Left lung (tissue), 10 donors: Measurements from ENCODE around the gene PAK2. TPM values are rescaled to one million over a fixed set of nuclear protein-coding genes. Genes with fewer than 3 reads are reported as not detected.

Experiments used
- ATAC-seq: fragments of 200-7000 bp; cut with Tn5 transposase; one replicate; pipeline ENCODE4 v1.9.1; 2020; ENCODE audit warnings: moderate library complexity
- DNase-seq, 4 donors: peaks; one replicate each; pipeline ENCODE4 v3.0.0-alpha.2; 2013 to 2020
- H3K27ac ChIP-seq, 2 donors: fragments of 200-600 bp; sonication (generic) in 1 of 2; one replicate each; pipeline versions ENCODE4 v1.5.0 to v1.8.0; 2020 to 2021
- H3K27me3 ChIP-seq, 2 donors: fragments of 200-600 bp; sonication (generic) in 1 of 2; one replicate each; pipeline versions ENCODE4 v1.5.0 to v1.8.0; 2020 to 2021
- H3K36me3 ChIP-seq, 2 donors: fragments of 200-600 bp; sonication (generic) in 1 of 2; one replicate each; pipeline versions ENCODE4 v1.5.0 to v1.8.0; 2020 to 2021
- H3K4me1 ChIP-seq, 2 donors: fragments of 200-600 bp; one replicate each; pipeline ENCODE4 v1.8.0; 2021
- H3K4me3 ChIP-seq, 2 donors: fragments of 200-600 bp; sonication (generic) in 1 of 2; one replicate each; pipeline versions ENCODE4 v1.5.0 to v1.8.0; 2020 to 2021; ENCODE audit warnings: mild to moderate bottlenecking in 1 of 2
- H3K9me3 ChIP-seq, 2 donors: fragments of 200-600 bp; sonication (generic) in 1 of 2; one replicate each; pipeline versions ENCODE4 v1.5.0 to v1.8.0; 2020 to 2021
- CTCF ChIP-seq, 2 donors: fragments of 200-600 bp; sonication (generic) in 1 of 2; IDR thresholded peaks; one replicate each; pipeline versions ENCODE4 v1.5.0 to v1.8.0; 2021; ENCODE audit warnings: antibody characterized with exemption in 2 of 2
- intact Hi-C, 2 donors: fragments of 100-400 bp; cut with DNase I; formaldehyde crosslinking; loops; one replicate each; pipeline versions ENCODE4 v1.11.2 to v1.14.2; 2022
- polyA plus RNA-seq, 6 donors: library from polyadenylated mRNA; unstranded; fragments of 120-200 nt; gene quantifications; one replicate each; pipeline ENCODE4 v1.2.1, GENCODE V29; 2013; ENCODE audit not compliant: insufficient read length in 6 of 6
- total RNA-seq, 2 donors: library from RNA; stranded (reverse); fragmentation: NEBNext Ultra II Directional; extraction: Animal tissue kit (Norgen Biotek cat#: 25700); gene quantifications; one replicate each; pipeline ENCODE4 v1.2.1, GENCODE V29; 2021
- donor health status: DM: no; HTN: yes; CAD: no.
- donor health status: DM: no; HTN: no; CAD: no.

Gene PAK2
- total and polyA plus RNA-seq, 8 donors = 62.8 to 87.1 (median 76.9) TPM

- no peak for DNase-seq
- Histone ChIP-seq H3K27ac (no peak overlapping the region), H3K4me1 (no peaks in the 10 kb centered on the region), H3K4me3 (no peak overlapping the region), H3K27me3 (no peaks in the 10 kb centered on the region), H3K9me3 (no peaks in the 10 kb centered on the region), H3K36me3 (peaks cover 0 to 80% of the 10 kb centered on the region in 2 donors)
- intact Hi-C loops = no loop called here
- no peak for TF ChIP-seq CTCF (IDR thresholded peaks at IDR 0.05)
- no peak for ATAC-seq
Observed at GRCh38 chr3:196803891-196804468, 64.3 kb downstream of the PAK2 start.

GRCh38 chr3:196804773-196805172 is 65.1 kb downstream of the PAK2 start:
- Histone ChIP-seq H3K4me1 (no peaks in the 10 kb centered on the region), H3K9me3 (no peaks in the 10 kb centered on the region), H3K27ac (no peak overlapping the region), H3K36me3 (peaks cover 0 to 82% of the 10 kb centered on the region in 2 donors), H3K4me3 (no peak overlapping the region), H3K27me3 (no peaks in the 10 kb centered on the region)
- TF ChIP-seq CTCF (IDR thresholded peaks at IDR 0.05) = no peak
- no peak for ATAC-seq
- DNase-seq = no peak
- intact Hi-C loops = no loop called here

- H3K4me3 ChIP-seq = no peak overlapping the region
- intact Hi-C loops = no loop called here
Observed at GRCh38 chr3:196810963-196811581, 71.4 kb downstream of the PAK2 start.

GRCh38 chr3:196812853-196813252 is 73.2 kb downstream of the PAK2 start:
- no peak for ATAC-seq
- intact Hi-C loops = no loop called here
- H3K4me1 ChIP-seq = no peaks in the 10 kb centered on the region
- peaks cover 0 to 91% of the 10 kb centered on the region in 2 donors for H3K36me3 ChIP-seq
- no peaks in the 10 kb centered on the region for H3K27me3 ChIP-seq
- DNase-seq = no peak
- no peaks in the 10 kb centered on the region for H3K9me3 ChIP-seq
- H3K4me3 ChIP-seq = no peak overlapping the region
- TF ChIP-seq CTCF (IDR thresholded peaks at IDR 0.05) = no peak
- no peak overlapping the region for H3K27ac ChIP-seq

More at GRCh38 chr3:196810963-196811581, 71.4 kb downstream of the PAK2 start:
- ATAC-seq (no peak), DNase-seq (peak in 1 of 4 donors; percentile 6)
- TF ChIP-seq CTCF (IDR thresholded peaks at IDR 0.05) = no peak
- no peaks in the 10 kb centered on the region for H3K27me3 ChIP-seq
- H3K4me1 ChIP-seq = no peaks in the 10 kb centered on the region
- H3K27ac ChIP-seq = no peak overlapping the region
- H3K36me3 ChIP-seq = peaks cover 0 to 91% of the 10 kb centered on the region in 2 donors
- no peaks in the 10 kb centered on the region for H3K9me3 ChIP-seq

GRCh38 chr3:196813903-196814302 is 74.2 kb downstream of the PAK2 start:
- H3K4me3 ChIP-seq = no peak overlapping the region
- H3K36me3 ChIP-seq = peaks cover 0 to 91% of the 10 kb centered on the region in 2 donors
- ATAC-seq (no peak), DNase-seq (no peak)
- no peak overlapping the region for H3K27ac ChIP-seq
- TF ChIP-seq CTCF (IDR thresholded peaks at IDR 0.05) = no peak
- intact Hi-C loops = no loop called here
- H3K9me3 ChIP-seq = no peaks in the 10 kb centered on the region
- H3K4me1 ChIP-seq = no peaks in the 10 kb centered on the region
- no peaks in the 10 kb centered on the region for H3K27me3 ChIP-seq
